Body of pancreas (tissue), 4 donors: ENCODE measurements around the gene HES5. TPM values are rescaled to one million over a fixed set of nuclear protein-coding genes. Genes with fewer than 3 reads are reported as not detected.

Experiments
- ATAC-seq: fragments of 150-250 bp; one replicate; pipeline ENCODE4 v1.9.1; 2016
- DNase-seq, 4 donors: peaks; one replicate each; pipeline ENCODE4 v3.0.0-alpha.2; 2019
- H3K27ac ChIP-seq, 4 donors: fragments of 200-600 bp; sonication (generic); 1 replicate in 3 of 4; 2 replicates in 1 of 4; pipeline versions ENCODE4 v1.5.1 to v1.6.1; 2016 to 2019; ENCODE audit warnings: mild to moderate bottlenecking in 1 of 4, mixed read lengths in 1 of 4, moderate library complexity in 1 of 4
- H3K27me3 ChIP-seq, 2 donors: fragments of 200-600 bp; sonication (generic); one replicate each; pipeline ENCODE4 v1.6.0; 2016; ENCODE audit warnings: mild to moderate bottlenecking in 1 of 2
- H3K36me3 ChIP-seq, 2 donors: fragments of 200-600 bp; sonication (generic); replicated peaks in 1 of 2; 2 replicates each; pipeline ENCODE4 v1.5.1; 2016; ENCODE audit warnings: low read depth in 2 of 2; ENCODE audit not compliant: insufficient read depth in 1 of 2
- H3K4me1 ChIP-seq: fragments of 200-600 bp; sonication (generic); one replicate; pipeline ENCODE4 v1.6.0; 2016
- H3K4me3 ChIP-seq, 2 donors: fragments of 200-600 bp; sonication (generic); 1 replicate in 1 of 2; 2 replicates in 1 of 2; pipeline ENCODE4 v1.5.1; 2016 to 2019
- H3K9me3 ChIP-seq, 3 donors: fragments of 200-600 bp; sonication (generic); 1 replicate in 2 of 3; 2 replicates in 1 of 3; pipeline ENCODE4 v1.5.1; 2016
- POLR2A ChIP-seq, 3 donors: fragments of 450-650 bp; IDR thresholded peaks; one replicate each; pipeline ENCODE4 v1.6.1; 2016; ENCODE audit warnings: antibody characterized with exemption in 3 of 3, mild to moderate bottlenecking in 2 of 3
- WGBS, 2 donors: methylation state at CpG; one replicate each; pipeline ENCODE4 v1.1.5; 2017; 5-methylcytosine and 5-hydroxymethylcytosine counted together
- intact Hi-C: fragments of 100-400 bp; cut with DNase I; formaldehyde crosslinking; loops from one replicate; pipeline ENCODE4 v1.15.1; 2023
- total RNA-seq, 2 donors: library from RNA; depleted of rRNA; stranded (reverse); fragments of >200 nt; gene quantifications; one replicate each; pipeline ENCODE4 v1.1.0, GENCODE V29; 2016
- TF ChIP-seq, protein P1 (sequence below), 7 experiments: fragments of 450-650 bp in 4 of 7; fragments of 200-600 bp in 3 of 7; sonication (generic) in 3 of 7; IDR thresholded peaks; one replicate each; pipeline ENCODE4 v1.5.1; 2016 to 2019; ENCODE audit warnings: antibody characterized with exemption in 7 of 7

The HES5 gene
- total RNA-seq, 2 donors from 2014 or later, result not detected

DNA sequence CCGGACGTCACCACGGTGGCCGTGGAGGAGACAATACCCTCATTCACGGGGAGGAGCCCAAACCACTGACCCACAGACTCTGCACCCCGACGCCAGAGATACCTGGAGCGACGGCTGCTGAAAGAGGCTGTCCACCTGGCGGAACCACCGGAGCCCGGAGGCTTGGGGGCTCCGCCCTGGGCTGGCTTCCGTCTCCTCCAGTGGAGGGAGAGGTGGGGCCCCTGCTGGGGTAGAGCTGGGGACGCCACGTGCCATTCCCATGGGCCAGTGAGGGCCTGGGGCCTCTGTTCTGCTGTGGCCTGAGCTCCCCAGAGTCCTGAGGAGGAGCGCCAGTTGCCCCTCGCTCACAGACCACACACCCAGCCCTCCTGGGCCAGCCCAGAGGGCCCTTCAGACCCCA lies 33.1 kb upstream of the HES5 start:
- H3K27me3 ChIP-seq, result no peaks in the 10 kb centered on the region
- H3K27ac ChIP-seq, result no peak overlapping the region
- TF ChIP-seq POLR2A (IDR thresholded peaks at IDR 0.05), result no peak
- TF ChIP-seq, protein P1, sequence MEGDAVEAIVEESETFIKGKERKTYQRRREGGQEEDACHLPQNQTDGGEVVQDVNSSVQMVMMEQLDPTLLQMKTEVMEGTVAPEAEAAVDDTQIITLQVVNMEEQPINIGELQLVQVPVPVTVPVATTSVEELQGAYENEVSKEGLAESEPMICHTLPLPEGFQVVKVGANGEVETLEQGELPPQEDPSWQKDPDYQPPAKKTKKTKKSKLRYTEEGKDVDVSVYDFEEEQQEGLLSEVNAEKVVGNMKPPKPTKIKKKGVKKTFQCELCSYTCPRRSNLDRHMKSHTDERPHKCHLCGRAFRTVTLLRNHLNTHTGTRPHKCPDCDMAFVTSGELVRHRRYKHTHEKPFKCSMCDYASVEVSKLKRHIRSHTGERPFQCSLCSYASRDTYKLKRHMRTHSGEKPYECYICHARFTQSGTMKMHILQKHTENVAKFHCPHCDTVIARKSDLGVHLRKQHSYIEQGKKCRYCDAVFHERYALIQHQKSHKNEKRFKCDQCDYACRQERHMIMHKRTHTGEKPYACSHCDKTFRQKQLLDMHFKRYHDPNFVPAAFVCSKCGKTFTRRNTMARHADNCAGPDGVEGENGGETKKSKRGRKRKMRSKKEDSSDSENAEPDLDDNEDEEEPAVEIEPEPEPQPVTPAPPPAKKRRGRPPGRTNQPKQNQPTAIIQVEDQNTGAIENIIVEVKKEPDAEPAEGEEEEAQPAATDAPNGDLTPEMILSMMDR (IDR thresholded peaks at IDR 0.05), result no peak
- no peaks in the 10 kb centered on the region for H3K4me1 ChIP-seq
- no peaks in the 10 kb centered on the region for H3K36me3 ChIP-seq
- intact Hi-C loops, result no loop called here
- 85 to 100% methylated on average over 1 to 18 of the region's 18 CpGs for WGBS, 2 donors
- H3K9me3 ChIP-seq, result no peaks in the 10 kb centered on the region
- ATAC-seq (no peak), DNase-seq (no peak)
- no peak overlapping the region for H3K4me3 ChIP-seq

DNA sequence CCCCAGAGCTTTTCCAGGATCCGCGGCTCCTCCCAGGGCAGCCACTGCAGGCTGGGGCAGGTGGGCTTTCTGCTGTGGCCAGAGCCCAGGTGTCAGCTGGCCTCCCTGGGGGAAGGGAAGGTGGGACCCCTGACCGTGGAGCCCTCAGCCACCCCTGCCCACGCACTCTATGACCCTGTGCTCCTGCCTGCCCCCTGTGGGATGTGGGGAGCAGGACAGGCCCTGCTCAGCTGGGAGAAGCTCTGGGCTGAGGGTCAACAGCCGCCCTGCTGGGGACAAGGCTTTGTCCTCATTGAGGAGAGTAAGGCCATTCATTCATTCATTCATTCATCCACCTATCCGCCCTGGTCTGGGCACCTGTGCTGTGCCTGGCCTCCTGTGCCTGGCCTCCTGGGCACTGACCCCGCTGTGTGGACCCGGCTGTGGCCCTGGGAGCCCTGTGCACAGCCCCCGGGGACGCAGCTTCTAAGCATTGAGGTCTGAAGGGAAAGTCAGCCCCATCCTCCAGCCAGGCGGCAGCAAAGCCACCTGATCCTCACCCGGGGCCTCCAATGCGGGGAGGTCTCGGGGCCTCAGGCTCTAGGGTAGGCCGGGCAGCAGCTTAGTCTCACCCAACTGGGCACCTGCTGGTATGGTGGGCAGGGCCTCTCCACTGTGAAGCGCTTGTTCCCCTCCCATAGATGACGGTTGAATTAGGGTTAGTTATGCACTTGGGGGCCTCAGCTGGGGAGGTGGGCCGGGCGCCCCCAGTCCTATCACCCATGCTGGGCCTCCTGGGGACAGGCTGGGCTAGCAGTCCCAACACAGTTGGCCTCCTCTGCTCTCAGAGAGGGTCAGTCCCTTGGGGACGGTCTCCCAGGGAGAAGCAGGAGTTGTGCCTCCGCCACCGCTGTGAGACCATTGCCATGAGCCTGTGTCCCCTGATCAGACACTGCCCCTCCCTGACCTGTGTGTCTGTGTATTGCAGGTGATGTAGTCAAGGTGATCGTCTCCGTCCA lies 32.1 kb upstream of the HES5 start:
- no peak for ATAC-seq
- H3K4me3 ChIP-seq, result no peak overlapping the region
- H3K9me3 ChIP-seq, result no peaks in the 10 kb centered on the region
- H3K27me3 ChIP-seq, result no peaks in the 10 kb centered on the region
- TF ChIP-seq, protein P1 (IDR thresholded peaks at IDR 0.05), result peak in 4 of 7 experiments; percentile 15 to 35 (median 27)
- TF ChIP-seq POLR2A (IDR thresholded peaks at IDR 0.05), result no peak
- no peaks in the 10 kb centered on the region for H3K36me3 ChIP-seq
- no peak overlapping the region for H3K27ac ChIP-seq
- intact Hi-C loops, result no loop called here
- no peak for DNase-seq
- 75 to 79% methylated on average over 4 to 24 of the region's 24 CpGs for WGBS, 2 donors
- H3K4me1 ChIP-seq, result peaks cover 10% of the 10 kb centered on the region

DNA sequence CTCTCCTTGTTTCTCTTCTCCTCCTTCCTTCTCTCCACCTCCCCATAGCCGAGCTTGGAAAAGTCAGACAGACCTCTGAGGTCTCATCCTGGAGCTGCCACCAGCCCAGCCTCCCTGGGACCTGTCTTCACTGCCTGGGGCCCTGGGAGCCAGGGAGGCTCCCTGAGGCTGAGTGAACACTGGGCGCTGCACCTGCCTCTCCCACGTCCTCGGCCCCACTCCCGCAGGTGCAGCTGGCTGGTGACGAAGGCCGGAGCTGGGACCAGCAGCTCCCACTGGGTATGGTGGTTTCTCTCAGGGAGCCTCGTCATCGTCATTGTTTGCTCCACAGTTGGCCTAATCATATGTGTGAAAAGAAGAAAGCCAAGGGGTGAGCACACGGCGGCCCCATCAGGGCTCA lies 31.4 kb upstream of the HES5 start:
- Histone ChIP-seq H3K9me3 (no peaks in the 10 kb centered on the region), H3K4me1 (peaks cover 16% of the 10 kb centered on the region), H3K27ac (no peak overlapping the region), H3K4me3 (no peak overlapping the region), H3K36me3 (no peaks in the 10 kb centered on the region), H3K27me3 (no peaks in the 10 kb centered on the region)
- TF ChIP-seq, protein P1 (IDR thresholded peaks at IDR 0.05), result no peak
- TF ChIP-seq POLR2A (IDR thresholded peaks at IDR 0.05), result no peak
- intact Hi-C loops, result no loop called here
- 81% methylated on average over 5 to 11 of the region's 11 CpGs for WGBS, 2 donors
- ATAC-seq (no peak), DNase-seq (no peak)

DNA sequence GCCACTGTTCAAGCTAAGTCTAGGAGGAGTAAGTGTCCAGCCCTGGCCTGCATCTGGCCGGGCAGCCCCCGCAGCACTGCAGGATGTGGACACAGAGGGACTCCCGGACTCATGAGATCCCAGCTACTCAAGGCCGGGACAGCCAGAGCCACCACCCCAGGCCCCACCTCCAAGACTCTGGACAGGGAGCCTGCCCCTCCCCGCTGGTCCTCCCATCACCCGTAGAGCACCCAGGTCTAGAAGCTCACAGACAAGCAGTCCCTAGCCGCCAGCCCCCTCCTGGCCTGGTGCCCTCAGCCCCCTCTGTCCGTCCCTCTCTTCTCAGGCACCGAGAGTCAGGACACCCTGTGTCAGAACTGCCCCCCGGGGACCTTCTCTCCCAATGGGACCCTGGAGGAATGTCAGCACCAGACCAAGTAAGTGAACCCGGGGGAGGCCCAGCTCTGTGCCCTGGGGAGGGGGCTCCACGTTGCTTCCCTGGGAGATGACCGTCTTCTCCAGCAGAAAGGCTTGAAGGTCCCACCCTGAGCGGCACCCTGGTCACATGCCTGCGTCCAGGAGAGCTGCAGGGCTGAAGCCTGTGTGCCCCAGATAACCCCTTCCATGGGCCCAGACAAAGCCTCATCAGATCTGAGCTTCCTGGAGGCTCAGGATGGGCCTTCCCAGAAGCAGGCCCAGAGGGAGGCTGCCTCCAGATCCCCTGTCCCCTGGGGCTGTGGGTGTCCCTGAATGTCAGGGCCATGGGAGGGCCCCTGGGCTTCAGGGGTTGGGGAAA lies 30.4 kb upstream of the HES5 start:
- intact Hi-C loops, result no loop called here
- Histone ChIP-seq H3K27me3 (no peaks in the 10 kb centered on the region), H3K4me1 (peaks cover 21% of the 10 kb centered on the region), H3K27ac (no peak overlapping the region), H3K36me3 (no peaks in the 10 kb centered on the region), H3K9me3 (no peaks in the 10 kb centered on the region), H3K4me3 (no peak overlapping the region)
- 70 to 83% methylated on average over 2 to 15 of the region's 15 CpGs for WGBS, 2 donors
- TF ChIP-seq, protein P1 (IDR thresholded peaks at IDR 0.05), result no peak
- TF ChIP-seq POLR2A (IDR thresholded peaks at IDR 0.05), result no peak
- ATAC-seq (no peak), DNase-seq (no peak)
